MM.1S (cell line): Measurements from ENCODE around the gene ARFGEF2.
"Not testable (repeated sequence)": the region's sequence is repeated elsewhere in the genome, so short reads cannot be mapped to it uniquely, and the experiment has no call there.

Experiments used
- DNase-seq: peaks from one replicate; pipeline ENCODE4 v3.0.0-alpha.2; 2015
- H2AFZ ChIP-seq: fragments of 300-600 bp; sonication (generic); 2 replicates; pipeline ENCODE4 v1.6.0; 2016; ENCODE audit warnings: antibody characterized with exemption, low read length
- H3F3A ChIP-seq: fragments of 300-600 bp; sonication (generic); 2 replicates; pipeline ENCODE4 v1.6.1; 2016; ENCODE audit warnings: mild to moderate bottlenecking, antibody characterized with exemption, low read length, moderate library complexity, mixed read lengths; ENCODE audit not compliant: insufficient read depth
- H3K27ac ChIP-seq: fragments of 300-600 bp; sonication (generic); 2 replicates; pipeline ENCODE4 v1.5.1; 2016; ENCODE audit warnings: mild to moderate bottlenecking, low read length
- H3K27me3 ChIP-seq: fragments of 300-600 bp; sonication (generic); replicated peaks from 2 replicates; pipeline ENCODE4 v1.6.0; 2016; ENCODE audit warnings: low read length; ENCODE audit not compliant: insufficient read depth
- H3K36me3 ChIP-seq: fragments of 300-600 bp; sonication (generic); replicated peaks from 2 replicates; pipeline ENCODE4 v1.6.1; 2016; ENCODE audit warnings: mild to moderate bottlenecking, low read length, mixed read lengths; ENCODE audit not compliant: insufficient read depth
- H3K4me1 ChIP-seq: fragments of 300-600 bp; sonication (generic); 2 replicates; pipeline ENCODE4 v1.6.1; 2016; ENCODE audit warnings: low read length, mixed read lengths
- H3K4me2 ChIP-seq: fragments of 300-600 bp; sonication (generic); 2 replicates; pipeline ENCODE4 v1.6.0; 2016; ENCODE audit warnings: low read depth, low read length
- H3K4me3 ChIP-seq: fragments of 300-600 bp; sonication (generic); 2 replicates; pipeline ENCODE4 v1.5.1; 2016; ENCODE audit warnings: low read length, mixed read lengths
- H3K79me2 ChIP-seq: fragments of 300-600 bp; sonication (generic); 2 replicates; pipeline ENCODE4 v1.6.1; 2016; ENCODE audit warnings: mixed run types, low read length, mixed read lengths
- H3K9ac ChIP-seq: fragments of 300-600 bp; sonication (generic); 2 replicates; pipeline ENCODE4 v1.6.1; 2016; ENCODE audit warnings: low read length, mixed read lengths
- H3K9me2 ChIP-seq: fragments of 300-600 bp; sonication (generic); replicated peaks from 2 replicates; pipeline ENCODE4 v1.6.1; 2016; ENCODE audit warnings: mild to moderate bottlenecking, low read length, mixed read lengths; ENCODE audit not compliant: insufficient read depth
- H3K9me3 ChIP-seq: fragments of 300-600 bp; sonication (generic); replicated peaks from 2 replicates; pipeline ENCODE4 v1.6.1; 2016; ENCODE audit warnings: mild to moderate bottlenecking, low read length, mixed read lengths; ENCODE audit not compliant: insufficient read depth
- H4K20me1 ChIP-seq: fragments of 300-600 bp; sonication (generic); 2 replicates; pipeline ENCODE4 v1.6.1; 2016; ENCODE audit warnings: mild to moderate bottlenecking, low read length, moderate library complexity, mixed read lengths; ENCODE audit not compliant: insufficient read depth
- CTCF ChIP-seq: fragments of 300-600 bp; sonication (generic); IDR thresholded peaks from 2 replicates; pipeline ENCODE4 v1.5.1; 2016; ENCODE audit warnings: antibody characterized with exemption, low read length, mixed read lengths
- EZH2 ChIP-seq: fragments of 300-600 bp; sonication (generic); optimal IDR thresholded peaks from 2 replicates; pipeline ENCODE3; 2017; ENCODE audit warnings: low read depth, mild to moderate bottlenecking, antibody characterized with exemption, low read length, mixed read lengths
- EZH2phosphoT487 ChIP-seq: fragments of 300-600 bp; sonication (generic); IDR thresholded peaks from 2 replicates; pipeline ENCODE4 v1.6.1; 2018; ENCODE audit warnings: antibody characterized with exemption, low read length

The ARFGEF2 gene

GRCh38 chr20:48931527-48932374, 10.2 kb downstream of the ARFGEF2 start:
- Histone ChIP-seq H3K27ac (no peak overlapping the region), H3K79me2 (peaks cover 81% of the 10 kb centered on the region), H3K4me2 (no peak overlapping the region), H3K9ac (no peak overlapping the region), H3K9me2 (no peaks in the 10 kb centered on the region), H3K36me3 (no peaks in the 10 kb centered on the region), H3K27me3 (no peaks in the 10 kb centered on the region), H3K4me1 (peaks cover 5% of the 10 kb centered on the region), H2AFZ (no peak overlapping the region), H3K9me3 (no peaks in the 10 kb centered on the region), H3F3A (no peaks in the 10 kb centered on the region), H3K4me3 (no peak overlapping the region), H4K20me1 (peaks cover 62% of the 10 kb centered on the region)
- TF ChIP-seq EZH2 (no peak), EZH2phosphoT487 (no peak)
- no peak for DNase-seq

DNA sequence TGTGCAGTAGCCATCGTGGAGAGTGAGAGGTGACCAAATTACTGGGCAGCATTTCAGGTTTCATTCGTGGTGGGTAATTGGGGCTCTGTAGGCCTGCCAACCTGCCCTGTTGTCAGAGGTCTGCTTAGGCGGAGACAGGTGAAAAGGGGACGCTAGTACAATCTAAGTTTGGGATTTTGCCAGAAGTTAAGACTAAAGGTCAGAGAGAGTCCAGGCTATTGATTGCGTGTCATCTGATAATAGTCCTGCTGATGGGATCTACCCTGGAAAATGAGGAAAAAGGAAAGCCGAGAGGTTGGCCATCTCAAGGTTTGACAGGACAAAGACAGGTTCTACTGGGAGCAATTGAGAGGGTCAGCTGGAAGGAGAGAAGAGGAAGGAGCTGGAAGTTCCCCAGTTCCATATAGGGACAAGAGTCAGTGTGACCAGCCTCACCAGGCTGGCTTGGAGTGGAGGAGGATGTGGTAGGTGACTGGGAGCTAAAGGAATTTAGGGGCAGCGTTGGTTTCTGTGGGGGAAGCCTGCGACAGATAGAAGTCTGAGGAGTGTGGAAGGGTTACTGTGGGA, 10.9 kb downstream of the ARFGEF2 start:
- no peaks in the 10 kb centered on the region for H3K36me3 ChIP-seq
- DNase-seq = no peak
- peaks cover 3% of the 10 kb centered on the region; the same call in 1 of the 2 replicates for H3K4me1 ChIP-seq
- H3K79me2 ChIP-seq = peaks cover 81% of the 10 kb centered on the region
- no peak overlapping the region for H2AFZ ChIP-seq
- H3K9me3 ChIP-seq = no peaks in the 10 kb centered on the region
- H3F3A ChIP-seq = no peaks in the 10 kb centered on the region
- H3K4me3 ChIP-seq = no peak overlapping the region
- no peaks in the 10 kb centered on the region for H3K9me2 ChIP-seq
- H3K9ac ChIP-seq = no peak overlapping the region
- TF ChIP-seq EZH2phosphoT487 (no peak), CTCF (no peak), EZH2 (no peak)
- peaks cover 64% of the 10 kb centered on the region for H4K20me1 ChIP-seq
- no peak overlapping the region for H3K27ac ChIP-seq
- H3K27me3 ChIP-seq = no peaks in the 10 kb centered on the region
- H3K4me2 ChIP-seq = no peak overlapping the region

GRCh38 chr20:48933017-48933766, 11.7 kb downstream of the ARFGEF2 start:
- peaks cover 82% of the 10 kb centered on the region for H3K79me2 ChIP-seq
- H3K27me3 ChIP-seq = no peaks in the 10 kb centered on the region
- no peak overlapping the region for H3K4me2 ChIP-seq
- no peak overlapping the region for H3K27ac ChIP-seq
- H3K36me3 ChIP-seq = no peaks in the 10 kb centered on the region
- no peak overlapping the region for H3K4me3 ChIP-seq
- H4K20me1 ChIP-seq = peaks cover 71% of the 10 kb centered on the region
- no peaks in the 10 kb centered on the region for H3K9me3 ChIP-seq
- peaks cover 3% of the 10 kb centered on the region; the same call in 1 of the 2 replicates for H3K4me1 ChIP-seq
- DNase-seq = no peak
- no peaks in the 10 kb centered on the region for H3F3A ChIP-seq
- TF ChIP-seq CTCF (no peak), EZH2 (no peak), EZH2phosphoT487 (no peak)
- H3K9ac ChIP-seq = no peak overlapping the region
- no peaks in the 10 kb centered on the region for H3K9me2 ChIP-seq
- no peak overlapping the region for H2AFZ ChIP-seq

DNA sequence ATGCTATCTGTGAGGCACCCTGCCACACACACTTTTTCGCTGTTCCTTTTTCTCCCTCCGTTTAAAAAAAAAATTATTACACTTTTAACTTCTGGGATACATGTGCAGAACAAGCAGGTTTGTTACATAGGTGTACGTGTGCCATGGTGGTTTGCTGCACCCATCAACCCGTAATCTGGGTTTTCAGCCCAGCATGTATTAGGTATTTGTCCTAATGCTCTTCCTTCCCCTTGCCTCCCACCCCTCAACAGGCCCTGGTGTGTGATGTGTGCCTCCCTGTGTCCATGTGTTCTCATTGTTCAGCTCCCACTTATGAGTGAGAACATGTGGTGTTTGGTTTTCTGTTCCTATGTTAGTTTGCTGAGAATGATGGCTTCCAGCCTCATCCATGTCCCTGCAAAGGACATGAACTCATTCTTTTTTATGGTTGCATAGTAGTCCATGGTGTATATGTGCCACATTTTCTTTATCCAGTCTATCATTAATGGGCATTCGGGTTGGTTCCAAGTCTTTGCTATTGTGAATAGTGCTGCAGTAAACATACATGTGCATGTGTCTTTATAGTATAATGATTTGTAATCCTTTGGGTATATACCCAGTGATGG, 12.9 kb downstream of the ARFGEF2 start:
- H3K27ac ChIP-seq, H3K27me3 ChIP-seq, H3K4me1 ChIP-seq, H3K4me2 ChIP-seq, DNase-seq, H2AFZ ChIP-seq, H3K36me3 ChIP-seq, H3K9ac ChIP-seq, H3F3A ChIP-seq, H3K9me3 ChIP-seq, H3K9me2 ChIP-seq, H3K4me3 ChIP-seq: not testable (repeated sequence)
- Histone ChIP-seq H4K20me1 (peaks cover 72% of the 10 kb centered on the region), H3K79me2 (peaks cover 84% of the 10 kb centered on the region)

- not testable (repeated sequence) for DNase-seq, H3F3A ChIP-seq, H3K27ac ChIP-seq, H3K4me1 ChIP-seq, H3K4me3 ChIP-seq, H3K27me3 ChIP-seq, H3K9me3 ChIP-seq, H3K9me2 ChIP-seq, H3K4me2 ChIP-seq, H3K36me3 ChIP-seq, H2AFZ ChIP-seq, H3K9ac ChIP-seq
- Histone ChIP-seq H4K20me1 (peaks cover 72% of the 10 kb centered on the region), H3K79me2 (peaks cover 84% of the 10 kb centered on the region)
These were observed 13.5 kb downstream of the ARFGEF2 start for GRCh38 chr20:48934966-48935365.
